Sciatic nerve (tissue), 2 donors: ENCODE results near the gene BOK. TPM values are rescaled to one million over a fixed set of nuclear protein-coding genes. Genes with fewer than 3 reads are reported as not detected.
"Not testable (repeated sequence)": the region's sequence is repeated elsewhere in the genome, so short reads cannot be mapped to it uniquely, and the experiment has no call there.

ENCODE experiments used
- ATAC-seq: fragments of 200-7000 bp; cut with Tn5 transposase; one replicate; pipeline ENCODE4 v1.9.1; 2020; ENCODE audit warnings: mild to moderate bottlenecking, moderate library complexity
- DNase-seq: peaks from one replicate; pipeline ENCODE4 v3.0.0-alpha.2; 2020; ENCODE audit warnings: low spot score
- intact Hi-C: fragments of 100-400 bp; cut with DNase I; formaldehyde crosslinking; loops from one replicate; pipeline ENCODE4 v1.14.2; 2022
- total RNA-seq: library from RNA; stranded (reverse); fragmentation: NEBNext Ultra II Directional; extraction: Animal tissue kit (Norgen Biotek cat#: 25700); gene quantifications from one replicate; pipeline ENCODE4 v1.2.1, GENCODE V29; 2021
- donor health status: DM: no; HTN: no; CAD: no.
- donor health status: DM: no; HTN: no; CAD: no.

BOK gene
- total RNA-seq, 1 donor from 2014 or later, result 31.1 TPM

GRCh38 chr2:241590496-241591455, 32.2 kb downstream of the BOK start:
- ATAC-seq, DNase-seq, intact Hi-C loops: not testable (repeated sequence)

GRCh38 chr2:241592126-241592845, 33.7 kb downstream of the BOK start:
- intact Hi-C loops, result no loop called here
- ATAC-seq (no peak), DNase-seq (peak; percentile 21)

GRCh38 chr2:241593271-241593670, 34.7 kb downstream of the BOK start:
- peak; percentile 40 for DNase-seq
- intact Hi-C loops, result no loop called here
- no peak for ATAC-seq

GRCh38 chr2:241595600-241596140, 37.1 kb downstream of the BOK start:
- ATAC-seq (no peak), DNase-seq (peak; percentile 51)
- intact Hi-C loops, result no loop called here

GRCh38 chr2:241597561-241597960, 39.0 kb downstream of the BOK start:
- DNase-seq (peak; percentile 26), ATAC-seq (no peak)
- intact Hi-C loops, result no loop called here

- ATAC-seq (no peak), DNase-seq (peak; percentile 59)
- intact Hi-C loops, result no loop called here
These were observed 39.5 kb downstream of the BOK start for GRCh38 chr2:241598061-241598460.

GRCh38 chr2:241598487-241598886, 39.9 kb downstream of the BOK start:
- ATAC-seq (no peak), DNase-seq (peak; percentile 42)
- intact Hi-C loops, result no loop called here

- DNase-seq, result peak; percentile 10
- intact Hi-C loops, result no loop called here
- ATAC-seq, result no peak
These were observed 41.1 kb downstream of the BOK start for GRCh38 chr2:241599615-241600014.

- DNase-seq, result peak; percentile 33
- ATAC-seq, result no peak
- intact Hi-C loops, result no loop called here
These were observed 43.3 kb downstream of the BOK start for GRCh38 chr2:241601841-241602240.

- intact Hi-C loops, result no loop called here
- ATAC-seq (no peak), DNase-seq (peak; percentile 33)
These were observed 44.2 kb downstream of the BOK start for GRCh38 chr2:241602720-241603119.

- ATAC-seq, result no peak
- DNase-seq, result peak; percentile 21
- intact Hi-C loops, result no loop called here
These were observed 45.1 kb downstream of the BOK start for GRCh38 chr2:241603686-241604085.

GRCh38 chr2:241606186-241606585, 47.6 kb downstream of the BOK start:
- no peak for ATAC-seq
- DNase-seq, result peak; percentile 31
- intact Hi-C loops, result no loop called here

- ATAC-seq (no peak), DNase-seq (peak; percentile 37)
- intact Hi-C loops, result no loop called here
These were observed 48.8 kb downstream of the BOK start for GRCh38 chr2:241607162-241607885.

- DNase-seq (peak; percentile 42), ATAC-seq (no peak)
- intact Hi-C loops, result no loop called here
These were observed 50.3 kb downstream of the BOK start for GRCh38 chr2:241608881-241609280.

- ATAC-seq, result peak; percentile 88
- intact Hi-C loops, result no loop called here
- peak; percentile 86 for DNase-seq
These were observed 51.6 kb downstream of the BOK start for GRCh38 chr2:241609859-241610793.

GRCh38 chr2:241611062-241611461, 52.5 kb downstream of the BOK start:
- no peak for ATAC-seq
- intact Hi-C loops, result no loop called here
- peak; percentile 52 for DNase-seq

- peak; percentile 46 for ATAC-seq
- DNase-seq, result peak; percentile 52
- intact Hi-C loops, result no loop called here
These were observed 53.8 kb downstream of the BOK start for GRCh38 chr2:241612156-241613016.
